HepG2 (cell line): ENCODE measurements around the gene UAP1. TPM values are rescaled to one million over a fixed set of nuclear protein-coding genes. Genes with fewer than 3 reads are reported as not detected.

ENCODE experiments used
- ARHGAP35 ChIP-seq: sonication (generic); formaldehyde crosslinking; IDR thresholded peaks from 2 replicates; pipeline ENCODE4 v1.9.0; 2022; ENCODE audit warnings: mild to moderate bottlenecking, inconsistent platforms, moderate library complexity, missing genetic modification reagents, borderline replicate concordance
- CEBPB ChIP-seq: IDR thresholded peaks from 2 replicates; pipeline ENCODE4 v1.6.1; 2011; ENCODE audit warnings: low read depth, low read length, improper control_type of control experiment, borderline replicate concordance
- ESRRA ChIP-seq: sonication (generic); formaldehyde crosslinking; IDR thresholded peaks from 2 replicates; pipeline ENCODE4 v1.5.1; 2020; ENCODE audit warnings: mild to moderate bottlenecking, low read depth, missing genetic modification reagents
- FOXA3 ChIP-seq: IDR thresholded peaks from 2 replicates; pipeline ENCODE4 v1.6.1; 2016; ENCODE audit warnings: missing genetic modification reagents, missing compliant biosample characterization
- FOXK1 ChIP-seq: sonication (generic); formaldehyde crosslinking; IDR thresholded peaks from 2 replicates; pipeline ENCODE4 v1.4.0; 2020; ENCODE audit warnings: low read depth, missing genetic modification reagents, borderline replicate concordance
- HNF4A ChIP-seq: sonication (generic); formaldehyde crosslinking; IDR thresholded peaks from 2 replicates; pipeline ENCODE4 v1.4.0; 2020; ENCODE audit warnings: missing genetic modification reagents
- HNRNPUL1 ChIP-seq: fragments of 200-400 bp; formaldehyde crosslinking; IDR thresholded peaks from 2 replicates; pipeline ENCODE4 v1.6.1; 2017; ENCODE audit warnings: low read depth, mild to moderate bottlenecking, low read length, moderate library complexity
- KAT7 ChIP-seq: IDR thresholded peaks from 2 replicates; pipeline ENCODE4 v1.6.1; 2018; ENCODE audit warnings: borderline replicate concordance, missing compliant biosample characterization
- KLF11 ChIP-seq: IDR thresholded peaks from 2 replicates; pipeline ENCODE4 v1.6.1; 2016; ENCODE audit warnings: missing compliant biosample characterization
- LBX2 ChIP-seq: sonication (generic); formaldehyde crosslinking; IDR thresholded peaks from 2 replicates; pipeline ENCODE4 v1.5.0; 2020; ENCODE audit warnings: missing genetic modification reagents, mild to moderate bottlenecking, borderline replicate concordance
- MEF2D ChIP-seq: sonication (generic); formaldehyde crosslinking; IDR thresholded peaks from 2 replicates; pipeline ENCODE4 v1.5.1; 2020; ENCODE audit warnings: mild to moderate bottlenecking, missing genetic modification reagents
- PHF20 ChIP-seq: sonication (generic); formaldehyde crosslinking; IDR thresholded peaks from 2 replicates; pipeline ENCODE4 v1.5.0; 2020; ENCODE audit warnings: mild to moderate bottlenecking, missing genetic modification reagents
- RFXAP ChIP-seq: sonication (generic); formaldehyde crosslinking; IDR thresholded peaks from 2 replicates; pipeline ENCODE4 v1.4.0; 2020; ENCODE audit warnings: missing genetic modification reagents, borderline replicate concordance
- RXRA ChIP-seq: sonication (generic); formaldehyde crosslinking; IDR thresholded peaks from 2 replicates; pipeline ENCODE4 v1.5.1; 2020; ENCODE audit warnings: missing genetic modification reagents
- ZBTB1 ChIP-seq: sonication (generic); formaldehyde crosslinking; IDR thresholded peaks from 2 replicates; pipeline ENCODE4 v1.4.0; 2020; ENCODE audit warnings: missing genetic modification reagents, borderline replicate concordance
- ZBTB26 ChIP-seq: IDR thresholded peaks from 2 replicates; pipeline ENCODE4 v1.6.1; 2016; ENCODE audit warnings: missing compliant biosample characterization, missing genetic modification reagents, borderline replicate concordance
- ZNF496 ChIP-seq: sonication (generic); formaldehyde crosslinking; IDR thresholded peaks from 2 replicates; pipeline ENCODE4 v1.8.1; 2023; ENCODE audit warnings: mild to moderate bottlenecking, moderate library complexity, missing genetic modification reagents; ENCODE audit not compliant: insufficient replicate concordance
- ZNF503 ChIP-seq: sonication (generic); formaldehyde crosslinking; IDR thresholded peaks from 2 replicates; pipeline ENCODE4 v1.4.0; 2020; ENCODE audit warnings: missing genetic modification reagents
- ZNF7 ChIP-seq: IDR thresholded peaks from 2 replicates; pipeline ENCODE4 v1.6.1; 2016; ENCODE audit warnings: missing biosample characterization, missing genetic modification reagents
- polyA plus RNA-seq, 8 experiments: library from polyadenylated mRNA; depleted of rRNA in 3 of 8; stranded (reverse) in 7 of 8; unstranded in 1 of 8; fragments of >200 nt; fragmentation: Illumina TruSeq in 4 of 8; extraction: Trizol in 4 of 8; gene quantifications; 2 replicates each; pipeline versions ENCODE4 v1.2.1 to v1.2.3, GENCODE V29; 2011 to 2016; ENCODE audit warnings: low read depth in 4 of 8, missing spikeins in 1 of 8, mixed read lengths in 1 of 8; ENCODE audit not compliant: insufficient read depth in 1 of 8
- total RNA-seq, 5 experiments: library from RNA; depleted of rRNA; stranded (reverse); fragments of >200 nt; fragmentation: Illumina TruSeq; extraction: Trizol; gene quantifications; 2 replicates each; pipeline ENCODE4 v1.2.3, GENCODE V29; 2016; ENCODE audit warnings: low read depth in 1 of 5
- TF ChIP-seq, protein P1 (sequence below): sonication (generic); formaldehyde crosslinking; IDR thresholded peaks from 2 replicates; pipeline ENCODE4 v1.9.0; 2022; ENCODE audit warnings: missing genetic modification reagents, mild to moderate bottlenecking, borderline replicate concordance
- TF ChIP-seq, protein P2 (sequence below): sonication (generic); formaldehyde crosslinking; conservative IDR thresholded peaks from 2 replicates; pipeline ENCODE4 v1.4.0; 2020; ENCODE audit warnings: missing genetic modification reagents

Gene UAP1
- total and polyA plus RNA-seq, 2 of the 13 experiments (the other 11 are each of a cell fraction or from before 2014, with no cell fraction given), result 48.4 to 117 TPM

GRCh38 chr1:162560303-162561036, 1.1 kb upstream of the UAP1 start (continued):
- TF ChIP-seq KAT7 (peak; percentile 45; the same call in 1 of the 2 replicates), ZNF503 (CRISPR knock-in tag) (no peak), ESRRA (CRISPR knock-in tag) (peak; percentile 54; the same call in 1 of the 2 replicates), CEBPB (peak; percentile 89), ZBTB1 (CRISPR knock-in tag) (no peak), ZNF496 (CRISPR knock-in tag) (no peak), RFXAP (CRISPR knock-in tag) (no peak), RXRA (CRISPR knock-in tag) (peak; percentile 76; the same call in 1 of the 2 replicates), FOXK1 (CRISPR knock-in tag) (peak; percentile 99), HNRNPUL1 (no peak), HNF4A (peak; percentile 80), ZNF7 (CRISPR knock-in tag) (peak; percentile 53; the same call in 1 of the 2 replicates), LBX2 (CRISPR knock-in tag) (no peak), PHF20 (CRISPR knock-in tag) (0 out of 2 replicates have a peak, but pooled peaks have one; percentile 21), ZBTB26 (no peak), KLF11 (CRISPR knock-in tag) (peak; percentile 75; the same call in 1 of the 2 replicates), ARHGAP35 (CRISPR knock-in tag) (no peak), MEF2D (peak; percentile 67), FOXA3 (CRISPR knock-in tag) (peak; percentile 98)
- TF ChIP-seq, protein P1, sequence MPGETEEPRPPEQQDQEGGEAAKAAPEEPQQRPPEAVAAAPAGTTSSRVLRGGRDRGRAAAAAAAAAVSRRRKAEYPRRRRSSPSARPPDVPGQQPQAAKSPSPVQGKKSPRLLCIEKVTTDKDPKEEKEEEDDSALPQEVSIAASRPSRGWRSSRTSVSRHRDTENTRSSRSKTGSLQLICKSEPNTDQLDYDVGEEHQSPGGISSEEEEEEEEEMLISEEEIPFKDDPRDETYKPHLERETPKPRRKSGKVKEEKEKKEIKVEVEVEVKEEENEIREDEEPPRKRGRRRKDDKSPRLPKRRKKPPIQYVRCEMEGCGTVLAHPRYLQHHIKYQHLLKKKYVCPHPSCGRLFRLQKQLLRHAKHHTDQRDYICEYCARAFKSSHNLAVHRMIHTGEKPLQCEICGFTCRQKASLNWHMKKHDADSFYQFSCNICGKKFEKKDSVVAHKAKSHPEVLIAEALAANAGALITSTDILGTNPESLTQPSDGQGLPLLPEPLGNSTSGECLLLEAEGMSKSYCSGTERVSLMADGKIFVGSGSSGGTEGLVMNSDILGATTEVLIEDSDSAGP, result peak; percentile 2; the same call in 1 of the 2 replicates
- TF ChIP-seq, protein P2, sequence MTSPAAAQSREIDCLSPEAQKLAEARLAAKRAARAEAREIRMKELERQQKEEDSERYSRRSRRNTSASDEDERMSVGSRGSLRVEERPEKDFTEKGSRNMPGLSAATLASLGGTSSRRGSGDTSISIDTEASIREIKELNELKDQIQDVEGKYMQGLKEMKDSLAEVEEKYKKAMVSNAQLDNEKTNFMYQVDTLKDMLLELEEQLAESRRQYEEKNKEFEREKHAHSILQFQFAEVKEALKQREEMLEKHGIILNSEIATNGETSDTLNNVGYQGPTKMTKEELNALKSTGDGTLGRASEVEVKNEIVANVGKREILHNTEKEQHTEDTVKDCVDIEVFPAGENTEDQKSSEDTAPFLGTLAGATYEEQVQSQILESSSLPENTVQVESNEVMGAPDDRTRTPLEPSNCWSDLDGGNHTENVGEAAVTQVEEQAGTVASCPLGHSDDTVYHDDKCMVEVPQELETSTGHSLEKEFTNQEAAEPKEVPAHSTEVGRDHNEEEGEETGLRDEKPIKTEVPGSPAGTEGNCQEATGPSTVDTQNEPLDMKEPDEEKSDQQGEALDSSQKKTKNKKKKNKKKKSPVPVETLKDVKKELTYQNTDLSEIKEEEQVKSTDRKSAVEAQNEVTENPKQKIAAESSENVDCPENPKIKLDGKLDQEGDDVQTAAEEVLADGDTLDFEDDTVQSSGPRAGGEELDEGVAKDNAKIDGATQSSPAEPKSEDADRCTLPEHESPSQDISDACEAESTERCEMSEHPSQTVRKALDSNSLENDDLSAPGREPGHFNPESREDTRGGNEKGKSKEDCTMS (CRISPR knock-in tag), result no peak
